ENCODE measurements around the gene ETV1.

GRCh38 chr7:13952921-13953320 is 36.5 kb downstream of the ETV1 start:
- TF ChIP-seq CTCF (IDR thresholded peaks at IDR 0.05) (no peak), POLR2A (IDR thresholded peaks at IDR 0.05) (no peak)
